OCI-M2 (cell line): ENCODE data around the gene MTMR8.
A peak's percentile ranks its signal among the peaks of the same experiment; 100 is the strongest.
"Not testable (repeated sequence)": the region's sequence is repeated elsewhere in the genome, so short reads cannot be mapped to it uniquely, and the experiment has no call there.

Experiments
- DNase-seq: peaks from one replicate; lab custom pipeline; 2025; ENCODE audit not compliant: unreplicated experiment; lab: John Stamatoyannopoulos, UW

Gene MTMR8

GRCh38 chrX:64394874-64395567, at the start of gene MTMR8:
Gene MTMR8 (minus strand): TSS chrX:64395452. CDS start chrX:64395363, 89 bp downstream.
- DNase-seq = peak; percentile 53

DNA sequence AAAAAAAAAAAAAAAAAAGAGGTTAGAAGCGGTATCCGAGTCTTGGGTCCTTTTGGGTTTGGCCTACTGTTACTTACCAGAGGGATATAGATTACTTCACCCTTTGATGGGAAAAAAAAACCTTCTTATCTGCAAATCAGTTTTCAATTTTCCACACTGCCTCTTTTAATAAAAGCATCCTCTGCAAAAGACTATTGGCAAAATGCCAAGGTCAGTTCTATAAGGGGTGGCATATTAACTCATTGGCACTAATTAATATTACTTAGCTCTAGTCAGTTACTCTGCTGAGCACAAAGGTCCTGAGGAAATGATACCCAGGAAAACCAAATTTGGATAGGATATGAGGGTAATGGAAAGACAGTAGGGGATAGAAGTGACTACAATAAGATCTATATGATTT, 44.3 kb upstream of the MTMR8 start:
- DNase-seq = no peak

GRCh38 chrX:64437665-64438064, 42.4 kb upstream of the MTMR8 start:
- no peak for DNase-seq

GRCh38 chrX:64437218-64437617, 42.0 kb upstream of the MTMR8 start:
- no peak for DNase-seq

DNA sequence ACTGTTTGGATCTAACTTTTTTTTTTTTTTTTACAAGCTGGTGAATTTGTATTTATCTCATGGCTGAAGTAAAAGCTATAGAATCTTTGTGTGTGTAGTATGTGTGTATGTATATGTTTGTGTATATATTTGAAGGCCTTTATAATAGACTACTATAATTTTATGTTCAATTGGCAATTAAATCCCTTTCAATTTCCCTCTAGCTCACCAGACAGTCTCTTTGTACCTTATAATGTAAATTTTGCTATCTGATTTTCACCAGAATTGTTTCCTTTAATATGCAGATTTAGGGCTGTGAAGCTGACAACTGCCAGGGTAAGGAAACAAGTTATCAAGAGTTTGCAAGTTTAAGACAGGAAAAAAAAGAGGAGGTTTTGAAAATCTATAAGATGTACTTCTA, 33.1 kb upstream of the MTMR8 start:
- no peak for DNase-seq

- DNase-seq = no peak
Observed at GRCh38 chrX:64427787-64428186, 32.5 kb upstream of the MTMR8 start.

DNA sequence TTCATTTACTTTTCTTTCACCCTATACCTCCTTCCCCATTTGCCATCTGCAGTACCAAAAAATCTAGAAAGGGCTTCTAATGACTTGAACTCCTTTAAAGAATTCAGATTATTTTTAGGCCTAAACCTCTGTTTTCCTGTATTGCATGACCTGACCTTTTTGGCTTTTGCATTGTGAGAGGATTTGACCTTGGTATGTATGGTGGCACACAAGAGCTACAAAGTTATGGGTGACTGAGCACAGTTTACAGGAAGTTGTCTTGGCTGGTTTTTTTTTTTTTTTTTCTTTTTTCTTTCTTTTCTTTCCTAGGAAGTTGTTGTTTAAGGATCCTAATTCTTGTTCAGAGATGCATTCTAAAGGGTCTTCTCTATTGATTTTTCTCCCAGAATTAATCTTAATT, 32.0 kb upstream of the MTMR8 start:
- no peak for DNase-seq

DNA sequence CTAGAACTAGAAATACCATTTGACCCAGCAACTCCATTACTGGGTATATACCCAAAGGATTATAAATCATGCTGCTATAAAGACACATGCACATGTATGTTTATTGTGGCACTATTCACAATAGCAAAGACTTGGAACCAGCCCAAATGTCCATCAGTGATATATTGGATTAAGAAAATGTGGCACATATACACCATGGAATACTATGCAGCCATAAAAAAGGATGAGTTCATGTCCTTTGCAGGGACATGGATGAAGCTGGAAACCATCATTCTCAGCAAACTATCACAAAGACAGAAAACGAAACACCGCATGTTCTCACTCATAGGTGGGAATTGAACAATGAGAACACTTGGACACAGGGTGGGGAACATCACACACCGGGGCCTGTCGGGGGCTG, 14.5 kb upstream of the MTMR8 start:
- DNase-seq = not testable (repeated sequence)

DNA sequence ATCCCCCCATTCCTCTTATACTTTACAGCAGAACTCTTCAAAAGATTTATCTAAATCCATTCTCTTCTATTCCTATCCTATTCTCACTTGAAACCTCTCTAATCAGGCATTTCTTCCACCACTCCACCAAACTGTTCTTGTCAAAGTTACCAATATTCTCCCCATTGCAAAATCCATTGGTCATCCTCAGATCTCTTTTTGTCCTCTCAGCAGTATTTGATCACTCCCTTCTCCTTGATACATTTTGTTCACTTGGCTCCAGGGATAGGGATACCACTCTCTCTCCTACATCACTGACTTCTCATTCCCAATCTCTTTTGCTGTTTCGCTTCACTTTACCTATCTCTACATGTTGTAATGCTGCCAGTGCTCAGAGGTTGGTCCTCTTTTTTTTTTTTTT, 2.8 kb upstream of the MTMR8 start:
- DNase-seq = no peak

- no peak for DNase-seq
Observed at GRCh38 chrX:64395568-64395929, 297 bp upstream of the MTMR8 start.

- no peak for DNase-seq
Observed at GRCh38 chrX:64394059-64394873, 986 bp downstream of the MTMR8 start.

DNA sequence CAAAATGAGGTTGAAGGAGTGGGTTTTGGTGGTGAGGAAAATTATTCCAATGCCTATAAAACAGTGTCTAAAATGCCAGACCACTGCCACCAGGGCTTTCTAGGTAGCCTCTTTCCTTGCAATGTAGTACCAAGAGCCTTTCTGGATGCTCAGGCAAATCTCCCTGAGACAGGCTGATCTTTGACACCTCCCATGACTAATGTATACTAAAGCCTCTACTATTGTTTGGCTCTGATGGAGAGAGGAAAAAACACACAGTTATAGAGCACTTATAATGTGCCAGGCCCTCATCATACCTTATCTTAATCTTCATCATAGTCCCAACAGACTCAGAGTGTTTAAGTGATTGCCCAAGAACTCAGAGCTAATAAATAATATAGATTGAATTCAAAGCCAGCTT, 5.8 kb downstream of the MTMR8 start:
- no peak for DNase-seq

GRCh38 chrX:64380789-64381188, 14.5 kb downstream of the MTMR8 start:
- DNase-seq = not testable (repeated sequence)

DNA sequence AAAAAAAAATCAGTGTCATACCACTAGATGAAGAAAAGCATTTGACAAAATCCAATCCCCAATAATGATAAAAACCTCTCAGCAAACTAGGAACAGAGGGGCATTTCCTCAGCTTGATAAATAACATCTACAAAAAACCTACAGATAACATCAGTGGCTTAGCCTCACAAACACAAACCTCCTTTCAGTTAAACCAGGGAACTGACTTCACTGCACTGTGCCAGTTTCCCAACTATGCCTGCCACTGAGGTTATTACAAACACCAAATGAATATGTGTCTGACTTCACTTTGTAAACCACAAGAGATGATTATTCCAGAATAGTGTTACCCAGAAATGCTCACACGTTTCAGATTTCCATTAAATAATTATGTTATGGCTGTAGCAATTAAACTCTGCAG, 15.3 kb downstream of the MTMR8 start:
- no peak for DNase-seq

DNA sequence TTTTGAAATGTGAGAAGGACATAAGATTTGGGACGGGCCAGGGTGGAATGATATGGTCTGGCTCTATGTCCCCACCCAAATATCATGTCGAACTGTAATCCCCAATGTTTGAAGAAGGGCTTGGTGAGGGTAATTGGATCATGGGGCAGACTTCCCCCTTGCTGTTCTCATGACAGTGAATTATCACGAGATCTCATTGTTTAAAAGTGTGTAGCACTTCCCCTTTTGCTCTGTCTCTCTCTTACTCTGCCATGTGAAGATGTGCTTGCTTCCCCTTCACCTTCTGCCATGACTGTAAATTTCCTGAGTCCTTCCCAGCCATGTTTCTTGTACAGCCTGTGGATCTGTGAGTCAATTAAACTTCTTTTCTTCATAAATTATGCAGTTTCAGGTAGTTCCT, 17.5 kb downstream of the MTMR8 start:
- DNase-seq = no peak

DNA sequence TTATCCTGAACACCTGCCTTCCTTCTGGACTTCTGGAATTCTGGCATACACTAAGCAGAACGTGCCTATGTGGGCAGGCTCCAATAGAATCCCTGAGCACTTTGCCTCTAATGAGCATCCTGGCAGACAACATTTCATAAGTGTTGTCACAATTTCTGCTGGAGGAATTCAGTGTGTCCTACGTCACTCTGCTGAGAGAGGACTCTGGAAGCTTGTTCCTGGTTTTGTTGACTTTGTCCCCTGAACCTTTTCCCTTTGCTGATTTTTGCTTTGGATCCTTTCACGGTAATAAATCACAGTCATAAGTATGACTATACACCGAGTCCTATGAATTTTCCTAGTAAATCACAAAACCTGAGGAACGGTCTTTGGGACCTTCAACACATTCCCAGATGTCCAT, 43.2 kb downstream of the MTMR8 start:
- no peak for DNase-seq

GRCh38 chrX:64350521-64350920, 44.7 kb downstream of the MTMR8 start:
- DNase-seq = no peak

DNA sequence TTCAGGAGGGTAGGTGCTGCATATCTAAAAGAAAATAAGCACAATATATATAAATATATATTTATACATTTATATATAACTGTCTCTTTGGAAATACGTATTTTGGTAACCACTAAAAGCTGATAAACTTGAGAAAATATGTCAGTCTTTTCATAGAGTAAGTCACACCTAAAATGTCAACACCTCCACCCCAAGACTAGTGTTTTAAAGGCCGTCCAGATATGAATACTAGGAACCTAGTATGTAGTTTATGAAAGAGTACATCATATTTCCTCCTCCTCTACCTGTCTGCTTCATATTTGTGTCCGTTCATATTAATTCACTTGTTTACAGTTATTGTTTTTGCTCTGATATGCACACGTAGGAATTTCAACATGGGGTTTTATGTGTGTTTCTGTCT, 45.2 kb downstream of the MTMR8 start:
- DNase-seq = no peak

DNA sequence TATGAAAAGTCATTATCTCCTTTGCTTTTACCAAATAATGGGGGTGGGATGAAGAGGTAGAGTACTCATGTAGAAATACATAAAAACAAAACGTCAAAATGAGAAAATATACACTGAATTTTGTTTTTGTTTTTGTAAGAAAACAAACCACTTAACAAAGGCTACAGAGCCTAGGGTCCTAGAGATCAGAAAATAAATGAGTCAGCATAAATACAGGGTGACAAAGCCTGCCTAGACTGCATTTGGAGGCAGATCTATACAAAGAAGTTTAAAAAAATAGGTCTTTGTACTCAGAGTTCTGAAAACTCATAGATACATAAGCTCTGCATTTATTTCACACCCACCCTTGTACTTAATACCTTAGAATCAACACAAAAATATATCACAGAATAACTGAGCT, 52.4 kb downstream of the MTMR8 start:
- DNase-seq = no peak

- no peak for DNase-seq
Observed at GRCh38 chrX:64338296-64338695, 57.0 kb downstream of the MTMR8 start.

DNA sequence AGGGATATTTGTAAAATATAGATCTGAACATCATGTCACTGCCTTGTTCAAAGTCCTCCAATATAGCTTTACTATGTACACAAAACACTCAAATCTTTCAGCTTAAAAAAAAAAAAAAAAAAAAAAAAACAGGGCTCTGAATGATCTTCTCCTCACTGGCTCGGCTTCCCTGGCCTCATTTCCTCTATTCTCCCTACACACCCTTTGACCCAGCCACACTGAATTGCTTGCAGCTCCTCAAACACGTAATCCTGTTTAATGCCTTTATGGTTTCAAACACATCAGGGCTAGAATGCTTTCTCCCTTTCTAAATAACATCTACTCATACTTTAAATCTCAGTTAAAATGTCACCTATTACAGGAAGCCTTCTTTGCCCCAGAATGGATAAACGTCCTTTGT, 60.8 kb downstream of the MTMR8 start:
- no peak for DNase-seq

DNA sequence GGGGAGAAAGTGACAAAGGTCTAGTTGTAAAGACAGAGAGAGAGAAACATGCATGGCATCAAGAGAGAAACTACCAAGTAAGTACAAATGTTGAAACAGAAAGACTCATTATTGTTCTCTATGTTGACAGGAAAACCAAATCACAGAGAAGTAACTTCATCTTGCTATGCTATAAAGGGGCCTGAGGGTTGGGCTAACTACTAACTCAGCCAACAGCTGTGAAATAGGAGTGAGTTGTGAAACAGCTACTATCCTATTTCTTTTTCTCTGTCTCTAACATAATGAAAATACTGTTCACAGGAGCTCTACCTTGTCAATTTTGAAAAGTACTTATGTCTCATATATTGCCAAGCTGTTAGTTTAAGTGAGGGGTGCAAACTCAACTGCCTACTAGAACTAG, 65.0 kb downstream of the MTMR8 start:
- no peak for DNase-seq

GRCh38 chrX:64321507-64321906, 73.7 kb downstream of the MTMR8 start:
- no peak for DNase-seq
